Testis (tissue), 3 donors: ENCODE data around the gene GRK5. TPM values are rescaled to one million over a fixed set of nuclear protein-coding genes. Genes with fewer than 3 reads are reported as not detected.
A peak's percentile ranks its signal among the peaks of the same experiment; 100 is the strongest.

ENCODE experiments used
- DNase-seq: peaks from one replicate; pipeline ENCODE4 v3.0.0-alpha.2; 2019
- H3K27ac ChIP-seq, 2 donors: fragments of 200-600 bp; sonication (generic); one replicate each; pipeline ENCODE4 v1.5.1; 2019
- H3K27me3 ChIP-seq: fragments of 200-600 bp; sonication (generic); one replicate; pipeline ENCODE4 v1.5.1; 2019
- H3K36me3 ChIP-seq: fragments of 200-600 bp; sonication (generic); one replicate; pipeline ENCODE4 v1.5.1; 2017; ENCODE audit warnings: low read depth; ENCODE audit errors: missing control alignments
- H3K4me1 ChIP-seq: fragments of 200-600 bp; sonication (generic); one replicate; pipeline ENCODE4 v1.5.1; 2019
- H3K4me3 ChIP-seq, 2 donors: fragments of 200-600 bp; sonication (generic); one replicate each; pipeline ENCODE4 v1.5.1; 2017 to 2019
- H3K9me3 ChIP-seq: fragments of 200-600 bp; sonication (generic); one replicate; pipeline ENCODE4 v1.5.1; 2017
- CTCF ChIP-seq, 3 experiments: fragments of 450-650 bp in 2 of 3; fragments of 200-600 bp in 1 of 3; sonication (generic) in 1 of 3; IDR thresholded peaks; one replicate each; pipeline ENCODE4 v1.5.1; 2016 to 2019; ENCODE audit warnings: antibody characterized with exemption in 3 of 3, mild to moderate bottlenecking in 2 of 3, moderate library complexity in 1 of 3
- POLR2A ChIP-seq: fragments of 450-650 bp; IDR thresholded peaks from one replicate; pipeline ENCODE4 v1.6.1; 2017; ENCODE audit warnings: antibody characterized with exemption, mild to moderate bottlenecking, moderate library complexity
- WGBS, 2 donors: methylation state at CpG; one replicate each; pipeline ENCODE4 v1.1.5; 2018; 5-methylcytosine and 5-hydroxymethylcytosine counted together
- intact Hi-C: fragments of 100-400 bp; cut with DNase I; formaldehyde crosslinking; loops from one replicate; pipeline ENCODE4 v1.15.1; 2023; ENCODE audit warnings: low total_unique reads
- polyA plus RNA-seq: library from polyadenylated mRNA; stranded (reverse); fragments of 350-450 nt; fragmentation: Illumina TruSeq; extraction: RNeasy Lipid Tissue Mini Kit (QIAGEN cat#74804); gene quantifications from one replicate; pipeline ENCODE4 v1.2.3, GENCODE V29; 2014; ENCODE audit warnings: low read depth, low replicate concordance; ENCODE audit not compliant: insufficient read depth
- total RNA-seq, 2 donors: library from RNA; depleted of rRNA; stranded (reverse); fragments of >200 nt; gene quantifications; one replicate each; pipeline ENCODE4 v1.2.3, GENCODE V29; 2016

Gene GRK5
- total and polyA plus RNA-seq, 3 donors from 2014 or later, result 4.5 to 10.3 (median 5.5) TPM

- DNase-seq, result no peak
- intact Hi-C loops, result loop anchor here (10.0 kb wide), 2 partner anchors 206 to 236 kb away; no protein-coding TSS in a partner anchor
- Histone ChIP-seq H3K27ac (peak overlapping the region in 1 of 2 donors; percentile 97), H3K27me3 (no peaks in the 10 kb centered on the region), H3K9me3 (no peaks in the 10 kb centered on the region), H3K4me1 (no peaks in the 10 kb centered on the region), H3K4me3 (peak overlapping the region; percentile 67 to 93), H3K36me3 (no peaks in the 10 kb centered on the region)
- TF ChIP-seq POLR2A (no peak), CTCF (IDR thresholded peaks at IDR 0.05) (no peak)
- WGBS, 2 donors, result 10 to 17% methylated on average over 3 of the region's 3 CpGs
These were observed 1.2 kb downstream of the GRK5 start for GRCh38 chr10:119208553-119208940.

GRCh38 chr10:119209035-119209735, 1.8 kb downstream of the GRK5 start:
- intact Hi-C loops, result loop anchor here (10.0 kb wide), 2 partner anchors 206 to 236 kb away; no protein-coding TSS in a partner anchor
- peak; percentile 64 to 75 (median 68) for TF ChIP-seq CTCF (IDR thresholded peaks at IDR 0.05)
- TF ChIP-seq POLR2A, result no peak
- DNase-seq, result peak; percentile 70
- H3K27ac ChIP-seq, result peak overlapping the region in 1 of 2 donors; percentile 97
- no peaks in the 10 kb centered on the region for H3K36me3 ChIP-seq
- H3K4me1 ChIP-seq, result no peaks in the 10 kb centered on the region
- WGBS, 2 donors, result 32 to 33% methylated on average over 15 of the region's 15 CpGs
- no peaks in the 10 kb centered on the region for H3K9me3 ChIP-seq
- peak overlapping the region in 1 of 2 donors; percentile 67 for H3K4me3 ChIP-seq
- no peaks in the 10 kb centered on the region for H3K27me3 ChIP-seq

- H3K27ac ChIP-seq, result no peak overlapping the region
- intact Hi-C loops, result loop anchor here (10.0 kb wide), 2 partner anchors 205 to 235 kb away; no protein-coding TSS in a partner anchor
- no peaks in the 10 kb centered on the region for H3K27me3 ChIP-seq
- peak overlapping the region in 1 of 2 donors; percentile 67 for H3K4me3 ChIP-seq
- no peak for DNase-seq
- H3K4me1 ChIP-seq, result no peaks in the 10 kb centered on the region
- no peaks in the 10 kb centered on the region for H3K36me3 ChIP-seq
- no peak for TF ChIP-seq POLR2A
- no peak for TF ChIP-seq CTCF (IDR thresholded peaks at IDR 0.05)
- H3K9me3 ChIP-seq, result no peaks in the 10 kb centered on the region
- WGBS, 2 donors, result 38 to 49% methylated on average over 9 of the region's 9 CpGs
These were observed 2.5 kb downstream of the GRK5 start for GRCh38 chr10:119209736-119210355.

GRCh38 chr10:119210633-119211032, 3.3 kb downstream of the GRK5 start:
- Histone ChIP-seq H3K9me3 (no peaks in the 10 kb centered on the region), H3K4me1 (peaks cover 4% of the 10 kb centered on the region), H3K36me3 (no peaks in the 10 kb centered on the region), H3K27me3 (no peaks in the 10 kb centered on the region), H3K27ac (no peak overlapping the region), H3K4me3 (no peak overlapping the region)
- intact Hi-C loops, result no loop called here
- no peak for TF ChIP-seq CTCF (IDR thresholded peaks at IDR 0.05)
- WGBS, 2 donors, result 94 to 98% methylated on average over 2 of the region's 2 CpGs
- no peak for DNase-seq
